NB4 (cell line): ENCODE results near the gene MARK4.
A peak's percentile ranks its signal among the peaks of the same experiment; 100 is the strongest.

ENCODE experiments used
- DNase-seq: peaks from one replicate; pipeline ENCODE4 v3.0.0; 2010; ENCODE audit warnings: low read depth
- H3K4me3 ChIP-seq: one replicate; pipeline ENCODE4 v1.5.1; 2011; ENCODE audit warnings: mild to moderate bottlenecking, low read depth, low read length, moderate library complexity
- CTCF ChIP-seq: IDR thresholded peaks from one replicate; pipeline ENCODE4 v1.5.1; 2012; ENCODE audit warnings: low read depth, low read length
- MAX ChIP-seq: IDR thresholded peaks from 2 replicates; pipeline ENCODE4 v1.6.1; 2011; ENCODE audit warnings: low read depth, low read length
- MYC ChIP-seq: IDR thresholded peaks from 2 replicates; pipeline ENCODE4 v1.6.1; 2011; ENCODE audit warnings: low read depth, low read length
- POLR2A ChIP-seq: IDR thresholded peaks from 2 replicates; pipeline ENCODE4 v1.6.1; 2011; ENCODE audit warnings: mild to moderate bottlenecking; ENCODE audit not compliant: insufficient read length; ENCODE audit errors: extremely low read depth

The MARK4 gene

GRCh38 chr19:45321848-45322247 is 70.8 kb downstream of the MARK4 start:
- no peak overlapping the region for H3K4me3 ChIP-seq
- TF ChIP-seq CTCF (no peak), MAX (no peak), MYC (no peak), POLR2A (no peak)
- DNase-seq: no peak

- peak; percentile 23 for DNase-seq
- no peak for TF ChIP-seq CTCF
- H3K4me3 ChIP-seq: no peak overlapping the region
Observed at GRCh38 chr19:45322311-45322710, 71.2 kb downstream of the MARK4 start.

- no peak for TF ChIP-seq CTCF
- no peak for TF ChIP-seq MAX
- no peak for TF ChIP-seq POLR2A
- no peak for TF ChIP-seq MYC
- DNase-seq: no peak
- no peak within 1 kb of the TSS for H3K4me3 ChIP-seq
Observed at GRCh38 chr19:45322744-45323281, 71.7 kb downstream of the MARK4 start, which contains the start of gene CKM. CKM (minus strand) TSS chr19:45322875; CDS start chr19:45319713, 3,162 bp downstream.

GRCh38 chr19:45323671-45324081 is 72.6 kb downstream of the MARK4 start:
- no peak for DNase-seq
- TF ChIP-seq MAX (no peak), POLR2A (no peak), MYC (no peak), CTCF (no peak)
- no peak overlapping the region for H3K4me3 ChIP-seq

GRCh38 chr19:45324349-45324907 is 73.4 kb downstream of the MARK4 start:
- H3K4me3 ChIP-seq: no peak overlapping the region
- TF ChIP-seq MYC (no peak), MAX (no peak), CTCF (no peak), POLR2A (no peak)

More at GRCh38 chr19:45324349-45324907, 73.4 kb downstream of the MARK4 start:
- DNase-seq: no peak
